ENCODE measurements around the gene GPRIN2. TPM values are rescaled to one million over a fixed set of nuclear protein-coding genes. Genes with fewer than 3 reads are reported as not detected.
"Not testable (repeated sequence)": the region's sequence is repeated elsewhere in the genome, so short reads cannot be mapped to it uniquely, and the experiment has no call there.

The GPRIN2 gene
- total RNA-seq, 1 experiment from 2014 or later: 4.3 TPM

GRCh38 chr10:46541735-46542566, 14.5 kb downstream of the GPRIN2 start:
- in situ Hi-C loops (cut with HindIII; ENCODE audit: low pct_unique_long_range_greater_than_20kb, low sequenced_read_pairs): no loop called here
- DNase-seq (ENCODE audit: low read depth): no peak

- in situ Hi-C loops (cut with HindIII; ENCODE audit: low pct_unique_long_range_greater_than_20kb, low sequenced_read_pairs): no loop called here
These were observed 15.3 kb downstream of the GPRIN2 start for GRCh38 chr10:46541017-46541661.

GRCh38 chr10:46540412-46541016, 15.9 kb downstream of the GPRIN2 start:
- in situ Hi-C loops (cut with HindIII; ENCODE audit: low pct_unique_long_range_greater_than_20kb, low sequenced_read_pairs): no loop called here
- no peak for DNase-seq (ENCODE audit: low read depth)

More at GRCh38 chr10:46541017-46541661, 15.3 kb downstream of the GPRIN2 start:
- DNase-seq (ENCODE audit: low read depth): no peak

- DNase-seq (ENCODE audit: low read depth): peak; percentile 98
- in situ Hi-C loops (cut with HindIII; ENCODE audit: low pct_unique_long_range_greater_than_20kb, low sequenced_read_pairs): no loop called here
These were observed 16.7 kb downstream of the GPRIN2 start for GRCh38 chr10:46539596-46540411.

GRCh38 chr10:46538717-46539426, 17.6 kb downstream of the GPRIN2 start:
- no peak for DNase-seq (ENCODE audit: low read depth)
- in situ Hi-C loops (cut with HindIII; ENCODE audit: low pct_unique_long_range_greater_than_20kb, low sequenced_read_pairs): no loop called here

GRCh38 chr10:46538155-46538554, 18.3 kb downstream of the GPRIN2 start:
- no peak for DNase-seq (ENCODE audit: low read depth)
- in situ Hi-C loops (cut with HindIII; ENCODE audit: low pct_unique_long_range_greater_than_20kb, low sequenced_read_pairs): no loop called here

- no peak for DNase-seq (ENCODE audit: low read depth)
- in situ Hi-C loops (cut with HindIII; ENCODE audit: low pct_unique_long_range_greater_than_20kb, low sequenced_read_pairs): no loop called here
These were observed 19.1 kb downstream of the GPRIN2 start for GRCh38 chr10:46537309-46537708.

GRCh38 chr10:46536781-46537180, 19.7 kb downstream of the GPRIN2 start:
- DNase-seq (ENCODE audit: low read depth): no peak
- in situ Hi-C loops (cut with HindIII; ENCODE audit: low pct_unique_long_range_greater_than_20kb, low sequenced_read_pairs): no loop called here

GRCh38 chr10:46536171-46536570, 20.3 kb downstream of the GPRIN2 start:
- DNase-seq (ENCODE audit: low read depth): no peak
- in situ Hi-C loops (cut with HindIII; ENCODE audit: low pct_unique_long_range_greater_than_20kb, low sequenced_read_pairs): no loop called here

- in situ Hi-C loops (cut with HindIII; ENCODE audit: low pct_unique_long_range_greater_than_20kb, low sequenced_read_pairs): no loop called here
These were observed 21.5 kb downstream of the GPRIN2 start for GRCh38 chr10:46534828-46535524.

GRCh38 chr10:46532256-46532655, 24.2 kb downstream of the GPRIN2 start:
- DNase-seq (ENCODE audit: low read depth); in situ Hi-C loops (cut with HindIII; ENCODE audit: low pct_unique_long_range_greater_than_20kb, low sequenced_read_pairs): not testable (repeated sequence)

More at GRCh38 chr10:46534828-46535524, 21.5 kb downstream of the GPRIN2 start:
- no peak for DNase-seq (ENCODE audit: low read depth)

- in situ Hi-C loops (cut with HindIII; ENCODE audit: low pct_unique_long_range_greater_than_20kb, low sequenced_read_pairs): no loop called here
- DNase-seq (ENCODE audit: low read depth): no peak
These were observed 25.9 kb downstream of the GPRIN2 start for GRCh38 chr10:46530249-46531186.

- in situ Hi-C loops (cut with HindIII; ENCODE audit: low pct_unique_long_range_greater_than_20kb, low sequenced_read_pairs); DNase-seq (ENCODE audit: low read depth): not testable (repeated sequence)
These were observed 26.7 kb downstream of the GPRIN2 start for GRCh38 chr10:46529742-46530141.

- DNase-seq (ENCODE audit: low read depth): no peak
- in situ Hi-C loops (cut with HindIII; ENCODE audit: low pct_unique_long_range_greater_than_20kb, low sequenced_read_pairs): no loop called here
These were observed 27.5 kb downstream of the GPRIN2 start for GRCh38 chr10:46528675-46529615.

GRCh38 chr10:46528171-46528671, 28.2 kb downstream of the GPRIN2 start:
- DNase-seq (ENCODE audit: low read depth): no peak
- in situ Hi-C loops (cut with HindIII; ENCODE audit: low pct_unique_long_range_greater_than_20kb, low sequenced_read_pairs): no loop called here
